ENCODE data around the gene SEMA5A.

DNA sequence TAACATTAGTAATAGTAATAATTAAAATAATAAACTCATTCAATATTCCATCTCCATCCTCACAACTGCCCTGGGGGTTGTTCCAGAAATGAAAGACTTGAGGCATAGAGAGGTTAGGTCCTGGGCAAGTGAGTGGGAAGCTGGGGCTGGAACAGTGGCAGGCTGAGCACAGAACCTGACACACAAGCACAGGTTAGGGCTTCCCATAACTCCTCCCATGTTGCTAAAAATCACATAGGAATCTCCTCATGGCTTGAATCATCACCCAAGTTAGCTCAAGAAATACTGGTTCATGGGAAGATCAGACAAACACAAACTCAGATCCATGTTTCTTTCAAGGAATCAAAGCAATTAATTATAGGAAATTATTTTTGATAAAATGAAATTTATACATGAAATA, 487.7 kb downstream of the SEMA5A start:
- TF ChIP-seq, protein P1, sequence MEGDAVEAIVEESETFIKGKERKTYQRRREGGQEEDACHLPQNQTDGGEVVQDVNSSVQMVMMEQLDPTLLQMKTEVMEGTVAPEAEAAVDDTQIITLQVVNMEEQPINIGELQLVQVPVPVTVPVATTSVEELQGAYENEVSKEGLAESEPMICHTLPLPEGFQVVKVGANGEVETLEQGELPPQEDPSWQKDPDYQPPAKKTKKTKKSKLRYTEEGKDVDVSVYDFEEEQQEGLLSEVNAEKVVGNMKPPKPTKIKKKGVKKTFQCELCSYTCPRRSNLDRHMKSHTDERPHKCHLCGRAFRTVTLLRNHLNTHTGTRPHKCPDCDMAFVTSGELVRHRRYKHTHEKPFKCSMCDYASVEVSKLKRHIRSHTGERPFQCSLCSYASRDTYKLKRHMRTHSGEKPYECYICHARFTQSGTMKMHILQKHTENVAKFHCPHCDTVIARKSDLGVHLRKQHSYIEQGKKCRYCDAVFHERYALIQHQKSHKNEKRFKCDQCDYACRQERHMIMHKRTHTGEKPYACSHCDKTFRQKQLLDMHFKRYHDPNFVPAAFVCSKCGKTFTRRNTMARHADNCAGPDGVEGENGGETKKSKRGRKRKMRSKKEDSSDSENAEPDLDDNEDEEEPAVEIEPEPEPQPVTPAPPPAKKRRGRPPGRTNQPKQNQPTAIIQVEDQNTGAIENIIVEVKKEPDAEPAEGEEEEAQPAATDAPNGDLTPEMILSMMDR (IDR thresholded peaks at IDR 0.05) = no peak
- no peak for TF ChIP-seq POLR2A (IDR thresholded peaks at IDR 0.05)
